D721Med (cell line): ENCODE results near the gene MGAT5.

ENCODE experiments used
- DNase-seq: peaks from one replicate; pipeline ENCODE4 v3.0.0; 2011; ENCODE audit warnings: low spot score; ENCODE audit not compliant: insufficient read length
- FAIRE-seq: peaks from 2 replicates; lab custom pipeline; 2011; peaks lifted over from hg19 to GRCh38; lab: Jason Lieb, UNC
- TF ChIP-seq, protein P1 (sequence below): IDR thresholded peaks from 2 replicates; pipeline ENCODE4 v1.5.1; 2012; ENCODE audit warnings: mild to moderate bottlenecking, control low read depth; ENCODE audit not compliant: insufficient read depth; ENCODE audit errors: missing control alignments

The MGAT5 gene

DNA sequence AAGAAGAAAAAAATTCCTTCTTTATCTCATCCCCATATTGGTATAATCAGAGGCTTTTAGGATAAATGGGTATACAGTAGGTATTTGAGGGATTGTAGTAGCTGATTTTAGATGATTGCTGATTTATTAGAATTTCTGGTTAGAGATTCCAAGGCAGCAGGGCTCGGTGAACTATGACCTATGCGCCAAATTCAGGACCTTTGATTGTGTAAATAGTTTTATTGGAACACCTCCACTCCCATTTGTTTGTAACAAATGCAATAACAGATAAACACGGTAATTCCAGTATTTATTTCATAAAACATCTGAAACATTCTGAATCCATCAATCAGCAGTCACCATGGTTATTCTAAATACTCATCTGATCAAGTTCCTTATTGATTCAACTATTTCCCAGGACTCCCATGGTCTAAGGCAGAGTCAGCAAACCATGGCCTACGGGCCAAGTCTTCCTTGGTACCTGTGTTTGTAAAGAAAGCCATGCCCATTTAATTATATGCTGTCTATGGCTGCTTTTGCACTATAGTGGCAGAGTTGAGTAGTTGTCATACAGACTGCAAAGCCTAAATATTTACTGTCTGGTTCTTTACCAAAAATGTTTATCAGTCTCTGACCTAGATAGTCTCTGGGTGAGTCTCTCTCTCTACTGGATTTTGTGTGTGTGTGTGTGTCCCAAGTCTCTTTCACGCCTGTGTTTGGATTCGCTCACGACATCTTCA, 4.3 kb downstream of the MGAT5 start:
- TF ChIP-seq, protein P1, sequence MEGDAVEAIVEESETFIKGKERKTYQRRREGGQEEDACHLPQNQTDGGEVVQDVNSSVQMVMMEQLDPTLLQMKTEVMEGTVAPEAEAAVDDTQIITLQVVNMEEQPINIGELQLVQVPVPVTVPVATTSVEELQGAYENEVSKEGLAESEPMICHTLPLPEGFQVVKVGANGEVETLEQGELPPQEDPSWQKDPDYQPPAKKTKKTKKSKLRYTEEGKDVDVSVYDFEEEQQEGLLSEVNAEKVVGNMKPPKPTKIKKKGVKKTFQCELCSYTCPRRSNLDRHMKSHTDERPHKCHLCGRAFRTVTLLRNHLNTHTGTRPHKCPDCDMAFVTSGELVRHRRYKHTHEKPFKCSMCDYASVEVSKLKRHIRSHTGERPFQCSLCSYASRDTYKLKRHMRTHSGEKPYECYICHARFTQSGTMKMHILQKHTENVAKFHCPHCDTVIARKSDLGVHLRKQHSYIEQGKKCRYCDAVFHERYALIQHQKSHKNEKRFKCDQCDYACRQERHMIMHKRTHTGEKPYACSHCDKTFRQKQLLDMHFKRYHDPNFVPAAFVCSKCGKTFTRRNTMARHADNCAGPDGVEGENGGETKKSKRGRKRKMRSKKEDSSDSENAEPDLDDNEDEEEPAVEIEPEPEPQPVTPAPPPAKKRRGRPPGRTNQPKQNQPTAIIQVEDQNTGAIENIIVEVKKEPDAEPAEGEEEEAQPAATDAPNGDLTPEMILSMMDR, result no peak
- no peak for DNase-seq
- FAIRE-seq, result no peak

DNA sequence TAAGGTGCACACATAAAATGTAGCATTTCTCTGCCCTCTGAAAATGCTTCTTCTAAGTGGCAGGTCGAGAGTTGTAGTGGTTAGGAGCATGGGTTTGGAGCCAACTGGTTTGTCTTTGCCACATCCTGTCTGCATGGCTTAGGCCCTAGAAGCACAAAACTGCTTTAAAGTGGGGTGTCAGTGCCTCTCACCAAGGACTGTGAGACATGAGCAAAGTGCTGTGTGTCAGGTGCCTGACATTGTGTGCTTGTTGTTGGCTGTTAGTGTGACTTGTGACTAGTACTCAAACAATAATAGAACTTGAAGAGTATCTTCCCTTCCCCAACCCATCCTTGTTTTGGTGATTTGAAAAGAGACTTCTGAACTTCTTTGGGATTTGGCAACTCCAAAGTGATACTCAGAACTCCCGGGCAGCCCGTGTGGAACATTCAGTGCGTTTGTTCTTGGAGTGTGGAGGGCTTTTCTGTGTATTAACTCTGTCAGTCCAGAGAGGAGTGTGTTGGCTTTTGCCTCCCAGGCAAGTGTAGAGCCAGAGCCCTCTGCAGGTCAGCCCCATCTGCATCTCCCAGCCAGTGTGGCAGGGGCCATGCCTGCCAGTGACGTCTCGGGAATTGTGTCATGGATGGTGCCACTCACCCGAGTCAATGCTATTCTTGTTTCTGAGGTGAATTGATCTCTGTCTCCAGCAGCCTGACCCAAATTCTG, 5.0 kb downstream of the MGAT5 start:
- TF ChIP-seq, protein P1, result no peak
- FAIRE-seq (no peak), DNase-seq (no peak)

GRCh38 chr2:134259571-134259970, 5.7 kb downstream of the MGAT5 start:
- no peak for FAIRE-seq
- TF ChIP-seq, protein P1, result no peak
- DNase-seq, result no peak

- TF ChIP-seq, protein P1, result no peak
- DNase-seq (no peak), FAIRE-seq (no peak)
Observed at GRCh38 chr2:134259994-134260393, 6.1 kb downstream of the MGAT5 start.

- no peak for DNase-seq
- TF ChIP-seq, protein P1, result no peak
- no peak for FAIRE-seq
Observed at GRCh38 chr2:134260713-134261112, 6.8 kb downstream of the MGAT5 start.

DNA sequence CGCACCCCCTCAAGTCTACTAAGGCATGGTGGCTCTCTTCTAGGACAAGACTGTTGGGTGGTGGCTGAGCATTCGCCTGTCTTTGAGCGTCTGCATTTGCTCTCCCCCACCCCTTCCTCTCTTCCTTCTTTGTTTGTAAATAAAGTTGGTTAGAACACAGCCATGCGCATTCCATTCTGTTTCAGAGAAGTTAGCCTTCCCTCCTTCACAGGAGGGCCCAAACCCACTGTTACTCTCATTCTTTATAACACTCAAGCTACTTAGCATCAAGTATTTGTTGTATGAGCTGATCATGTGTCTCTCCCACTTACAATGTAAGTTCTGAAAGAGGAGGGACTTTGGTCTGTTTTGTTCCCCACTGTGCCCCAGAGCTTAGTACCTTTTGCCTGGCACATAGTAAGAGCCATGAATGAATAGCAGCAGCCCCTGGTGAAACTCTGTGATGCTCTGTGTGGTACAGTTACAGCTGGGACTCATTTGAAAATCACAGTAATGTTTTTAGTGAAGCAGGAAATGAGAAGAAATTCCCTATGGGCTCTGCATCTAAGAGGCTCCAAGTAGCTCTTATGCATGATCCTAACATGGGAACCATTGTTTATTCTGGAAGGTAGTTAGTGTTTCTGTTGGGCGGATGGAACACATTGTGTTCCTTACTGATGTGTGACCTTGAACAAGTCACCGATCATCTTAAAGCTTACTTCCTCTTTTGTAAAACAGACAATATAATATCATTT, 7.7 kb downstream of the MGAT5 start:
- TF ChIP-seq, protein P1, result no peak
- no peak for FAIRE-seq
- no peak for DNase-seq
